Ectodermal cell (in vitro differentiated cells): ENCODE results near the gene PDE10A.

Experiments used
- H3K27ac ChIP-seq: 2 replicates; pipeline ENCODE4 v1.7.0; 2013; ENCODE audit warnings: mild to moderate bottlenecking, low read depth, low read length; ENCODE audit not compliant: insufficient read depth, poor library complexity, severe bottlenecking
- H3K27me3 ChIP-seq: 2 replicates; pipeline ENCODE4 v1.7.0; 2013; ENCODE audit warnings: mild to moderate bottlenecking, low read length; ENCODE audit not compliant: insufficient read depth, control insufficient read depth, poor library complexity, severe bottlenecking
- H3K36me3 ChIP-seq: one replicate; pipeline ENCODE4 v1.7.0; 2013; ENCODE audit warnings: low read length; ENCODE audit not compliant: control insufficient read depth, insufficient read depth
- H3K4me1 ChIP-seq: one replicate; pipeline ENCODE4 v1.7.0; 2013; ENCODE audit warnings: low read length; ENCODE audit not compliant: control insufficient read depth, insufficient read depth
- H3K4me3 ChIP-seq: 2 replicates; pipeline ENCODE4 v1.7.0; 2013; ENCODE audit warnings: low read depth, low read length, control low read depth; ENCODE audit not compliant: insufficient read depth
- H3K9me3 ChIP-seq: 2 replicates; pipeline ENCODE4 v1.7.0; 2013; ENCODE audit warnings: mild to moderate bottlenecking, low read length, moderate library complexity; ENCODE audit not compliant: control insufficient read depth
- WGBS, 2 experiments: methylation state at CpG; one replicate each; pipeline ENCODE4 v1.1.7; 2013; ENCODE audit warnings: missing lambda C conversion rate in 2 of 2; 5-methylcytosine and 5-hydroxymethylcytosine counted together

PDE10A gene

GRCh38 chr6:165641672-165642156 is 21.3 kb downstream of the PDE10A start:
- no peaks in the 10 kb centered on the region for H3K36me3 ChIP-seq
- no peak overlapping the region for H3K27ac ChIP-seq
- H3K4me3 ChIP-seq = no peak overlapping the region
- no peaks in the 10 kb centered on the region for H3K27me3 ChIP-seq
- WGBS, 2 experiments = 89 to 91% methylated on average over 15 of the region's 15 CpGs
- H3K4me1 ChIP-seq = peaks cover 7% of the 10 kb centered on the region
- H3K9me3 ChIP-seq = no peaks in the 10 kb centered on the region

GRCh38 chr6:165640806-165641205 is 22.2 kb downstream of the PDE10A start:
- H3K9me3 ChIP-seq = no peaks in the 10 kb centered on the region
- H3K27me3 ChIP-seq = no peaks in the 10 kb centered on the region
- no peak overlapping the region for H3K27ac ChIP-seq
- no peak overlapping the region for H3K4me3 ChIP-seq
- H3K4me1 ChIP-seq = peaks cover 7% of the 10 kb centered on the region
- H3K36me3 ChIP-seq = no peaks in the 10 kb centered on the region
- WGBS, 2 experiments = 79 to 93% methylated on average over 3 to 4 of the region's 4 CpGs

GRCh38 chr6:165638530-165638929 is 24.5 kb downstream of the PDE10A start:
- H3K36me3 ChIP-seq = no peaks in the 10 kb centered on the region
- H3K4me3 ChIP-seq = no peak overlapping the region
- H3K9me3 ChIP-seq = no peaks in the 10 kb centered on the region
- WGBS, 2 experiments = 81% methylated on average over 2 of the region's 2 CpGs; no CpG with 5 or more reads in 1 of the 2 experiments
- no peaks in the 10 kb centered on the region for H3K27me3 ChIP-seq
- H3K4me1 ChIP-seq = peaks cover 7% of the 10 kb centered on the region
- H3K27ac ChIP-seq = no peak overlapping the region

GRCh38 chr6:165637586-165637985 is 25.5 kb downstream of the PDE10A start:
- Histone ChIP-seq H3K27me3 (no peaks in the 10 kb centered on the region), H3K9me3 (no peaks in the 10 kb centered on the region), H3K27ac (no peak overlapping the region), H3K4me3 (no peak overlapping the region), H3K36me3 (no peaks in the 10 kb centered on the region), H3K4me1 (peaks cover 7% of the 10 kb centered on the region)
- WGBS, 2 experiments = 79 to 83% methylated on average over 11 of the region's 11 CpGs

- Histone ChIP-seq H3K9me3 (no peaks in the 10 kb centered on the region), H3K4me1 (peaks cover 7% of the 10 kb centered on the region), H3K36me3 (no peaks in the 10 kb centered on the region), H3K27me3 (no peaks in the 10 kb centered on the region), H3K27ac (no peak overlapping the region), H3K4me3 (no peak overlapping the region)
- WGBS, 2 experiments = 48 to 57% methylated on average over 6 of the region's 6 CpGs
Observed at GRCh38 chr6:165636402-165637048, 26.5 kb downstream of the PDE10A start.

GRCh38 chr6:165635965-165636364 is 27.1 kb downstream of the PDE10A start:
- Histone ChIP-seq H3K27ac (no peak overlapping the region), H3K4me1 (peaks cover 7% of the 10 kb centered on the region), H3K9me3 (no peaks in the 10 kb centered on the region), H3K36me3 (no peaks in the 10 kb centered on the region), H3K4me3 (no peak overlapping the region), H3K27me3 (no peaks in the 10 kb centered on the region)

GRCh38 chr6:165634101-165634880 is 28.8 kb downstream of the PDE10A start:
- WGBS, 2 experiments = 93% methylated on average over 15 to 16 of the region's 16 CpGs

GRCh38 chr6:165632194-165632593 is 30.8 kb downstream of the PDE10A start:
- H3K9me3 ChIP-seq = no peaks in the 10 kb centered on the region
- 82 to 100% methylated on average over 1 to 2 of the region's 2 CpGs for WGBS, 2 experiments
- no peak overlapping the region for H3K4me3 ChIP-seq
- no peaks in the 10 kb centered on the region for H3K36me3 ChIP-seq
- H3K4me1 ChIP-seq = peaks cover 3% of the 10 kb centered on the region
- no peak overlapping the region for H3K27ac ChIP-seq
- no peaks in the 10 kb centered on the region for H3K27me3 ChIP-seq

More at GRCh38 chr6:165634101-165634880, 28.8 kb downstream of the PDE10A start:
- H3K36me3 ChIP-seq = no peaks in the 10 kb centered on the region
- no peaks in the 10 kb centered on the region for H3K27me3 ChIP-seq
- H3K4me3 ChIP-seq = no peak overlapping the region
- peaks cover 7% of the 10 kb centered on the region for H3K4me1 ChIP-seq
- H3K9me3 ChIP-seq = no peaks in the 10 kb centered on the region
- no peak overlapping the region for H3K27ac ChIP-seq

GRCh38 chr6:165630544-165630953 is 32.5 kb downstream of the PDE10A start:
- Histone ChIP-seq H3K27ac (no peak overlapping the region), H3K27me3 (no peaks in the 10 kb centered on the region), H3K36me3 (no peaks in the 10 kb centered on the region), H3K4me1 (peaks cover 3% of the 10 kb centered on the region), H3K9me3 (no peaks in the 10 kb centered on the region), H3K4me3 (no peak overlapping the region)
- WGBS, 2 experiments = 88% methylated on average over 6 of the region's 6 CpGs

GRCh38 chr6:165628955-165629354 is 34.1 kb downstream of the PDE10A start:
- H3K4me1 ChIP-seq = peaks cover 3% of the 10 kb centered on the region
- H3K4me3 ChIP-seq = no peak overlapping the region
- H3K36me3 ChIP-seq = no peaks in the 10 kb centered on the region
- H3K27me3 ChIP-seq = no peaks in the 10 kb centered on the region
- WGBS, 2 experiments = 95 to 97% methylated on average over 4 of the region's 4 CpGs
- H3K27ac ChIP-seq = no peak overlapping the region
- H3K9me3 ChIP-seq = no peaks in the 10 kb centered on the region
